Endothelial cell of umbilical vein (primary cell): ENCODE results near the gene C14orf180. TPM values are rescaled to one million over a fixed set of nuclear protein-coding genes. Genes with fewer than 3 reads are reported as not detected.

Source experiments
- BruUV-seq: library from RNA; stranded (reverse); fragments of 400-500 nt; replicated peaks from 2 replicates; lab custom pipeline; 2021; lab: Mats Ljungman, UMichigan
- CTCF ChIA-PET: fragments of 300-600, 350-600 bp; sonication (Branson Sonifier 250); formaldehyde crosslinking; loops from one replicate; lab custom pipeline; 2021; ENCODE audit warnings: antibody characterized with exemption, inconsistent platforms; lab: Charles Lee
- POLR2A ChIA-PET: fragments of 300-600, 350-600 bp; sonication (Branson Sonifier 250); formaldehyde crosslinking; loops from one replicate; lab custom pipeline; 2021; ENCODE audit warnings: antibody characterized with exemption, inconsistent platforms; lab: Charles Lee
- DNase-seq: peaks from one replicate; pipeline ENCODE4 v3.0.0-alpha.2; 2011; ENCODE audit warnings: low read depth, low spot score
- FAIRE-seq: peaks from 2 replicates; lab custom pipeline; 2011; peaks lifted over from hg19 to GRCh38; lab: Jason Lieb, UNC
- H2AFZ ChIP-seq: 2 replicates; pipeline ENCODE4 v1.6.0; 2012; ENCODE audit warnings: low read depth, low read length, control low read depth, inconsistent platforms
- H3K27ac ChIP-seq: 2 replicates; pipeline ENCODE4 v1.5.1; 2011; ENCODE audit warnings: low read depth, mild to moderate bottlenecking, control low read depth, low read length, moderate library complexity; ENCODE audit not compliant: insufficient read depth
- H3K27me3 ChIP-seq, 2 experiments: 2 replicates each; pipeline versions ENCODE4 v1.6.0 to v1.6.1; 2011; ENCODE audit warnings: low read length in 2 of 2, mixed read lengths in 1 of 2; ENCODE audit not compliant: control insufficient read depth in 2 of 2, insufficient read depth in 2 of 2
- H3K36me3 ChIP-seq, 2 experiments: 2 replicates in 1 of 2; 3 replicates in 1 of 2; pipeline ENCODE4 v1.5.1; 2011; ENCODE audit warnings: low read length in 2 of 2, mild to moderate bottlenecking in 1 of 2, moderate library complexity in 1 of 2; ENCODE audit not compliant: control insufficient read depth in 2 of 2, insufficient read depth in 2 of 2; ENCODE audit errors: extremely low read depth in 1 of 2
- H3K4me1 ChIP-seq: 3 replicates; pipeline ENCODE4 v1.5.1; 2011; ENCODE audit warnings: mild to moderate bottlenecking, low read length; ENCODE audit not compliant: control insufficient read depth, insufficient read depth; ENCODE audit errors: extremely low read depth
- H3K4me2 ChIP-seq: 2 replicates; pipeline ENCODE4 v1.6.1; 2011; ENCODE audit warnings: low read length, control low read depth, mixed read lengths; ENCODE audit not compliant: insufficient read depth
- H3K4me3 ChIP-seq, 3 experiments: fragments of 200-600 bp in 1 of 3; sonication (generic), shearing (Covaris generic) in 1 of 3; replicated peaks in 1 of 3; 2 replicates each; pipeline ENCODE4 v1.5.1; 2011 to 2016; ENCODE audit warnings: control low read depth in 3 of 3, low read length in 3 of 3, mild to moderate bottlenecking in 2 of 3, inconsistent platforms in 1 of 3, low read depth in 1 of 3, moderate library complexity in 1 of 3; ENCODE audit not compliant: insufficient read depth in 1 of 3
- H3K79me2 ChIP-seq: 2 replicates; pipeline ENCODE4 v1.6.0; 2012; ENCODE audit warnings: low read length, inconsistent platforms; ENCODE audit not compliant: control insufficient read depth, insufficient read depth
- H3K9ac ChIP-seq: replicated peaks from 2 replicates; pipeline ENCODE3; 2011; ENCODE audit warnings: low read length, control low read depth; ENCODE audit not compliant: insufficient read depth; ENCODE audit errors: extremely low read depth
- H3K9me1 ChIP-seq: replicated peaks from 3 replicates; pipeline ENCODE4 v1.6.0; 2011; ENCODE audit warnings: mild to moderate bottlenecking, low read length; ENCODE audit not compliant: control insufficient read depth, insufficient read depth; ENCODE audit errors: extremely low read depth
- H3K9me3 ChIP-seq: replicated peaks from 2 replicates; pipeline ENCODE4 v1.5.1; 2012; ENCODE audit warnings: low read length, inconsistent platforms; ENCODE audit not compliant: control insufficient read depth, insufficient read depth
- H4K20me1 ChIP-seq: replicated peaks from 2 replicates; pipeline ENCODE3; 2011; ENCODE audit warnings: mild to moderate bottlenecking, low read length; ENCODE audit not compliant: control insufficient read depth, insufficient read depth; ENCODE audit errors: extremely low read depth
- CTCF ChIP-seq, 2 donors: IDR thresholded peaks; 1 replicate in 1 of 2; 2 replicates in 1 of 2; pipeline ENCODE4 v1.5.1; 2011; ENCODE audit warnings: low read length in 2 of 2, mild to moderate bottlenecking in 2 of 2, moderate library complexity in 2 of 2, control low read depth in 1 of 2, inconsistent platforms in 1 of 2, low read depth in 1 of 2; ENCODE audit not compliant: insufficient read depth in 1 of 2; ENCODE audit errors: extremely low read depth in 1 of 2
- EZH2 ChIP-seq: IDR thresholded peaks from 2 replicates; pipeline ENCODE4 v1.6.1; 2012; ENCODE audit warnings: borderline replicate concordance, low read depth, mild to moderate bottlenecking, moderate library complexity, low read length, inconsistent platforms; ENCODE audit not compliant: severe bottlenecking
- FOS ChIP-seq: IDR thresholded peaks from 2 replicates; pipeline ENCODE4 v1.6.1; 2011; ENCODE audit warnings: mild to moderate bottlenecking, low read length, moderate library complexity, borderline replicate concordance; ENCODE audit not compliant: insufficient read depth
- GATA2 ChIP-seq: IDR thresholded peaks from 2 replicates; pipeline ENCODE4 v1.7.0; 2011; ENCODE audit warnings: low read depth, mild to moderate bottlenecking, moderate library complexity, mixed read lengths, low read length; ENCODE audit not compliant: insufficient read length, insufficient read depth
- JUN ChIP-seq: IDR thresholded peaks from 2 replicates; pipeline ENCODE4 v1.6.1; 2011; ENCODE audit warnings: borderline replicate concordance, low read depth; ENCODE audit not compliant: insufficient read length, insufficient read depth
- MYC ChIP-seq: IDR thresholded peaks from one replicate; pipeline ENCODE4 v1.6.1; 2011; ENCODE audit warnings: mild to moderate bottlenecking, low read depth, low read length
- POLR2A ChIP-seq: IDR thresholded peaks from 2 replicates; pipeline ENCODE4 v1.6.1; 2012; ENCODE audit warnings: low read depth, mild to moderate bottlenecking, control low read depth, low read length
- POLR2AphosphoS5 ChIP-seq: IDR thresholded peaks from 2 replicates; pipeline ENCODE4 v1.6.1; 2012; ENCODE audit warnings: low read depth, mild to moderate bottlenecking, control low read depth, low read length, moderate library complexity; ENCODE audit not compliant: insufficient read depth
- dilution Hi-C: fragments of 300-500 bp; cut with MboI; formaldehyde crosslinking; loops from one replicate; pipeline ENCODE4 v1.15.0; 2019; ENCODE audit warnings: low sequenced_read_pairs; ENCODE audit not compliant: extremely low pct_ligation_motif_present
- intact Hi-C: fragments of 100-400 bp; cut with micrococcal nuclease; formaldehyde crosslinking; loops from one replicate; pipeline ENCODE4 v1.10.0; 2022
- polyA plus RNA-seq, 4 experiments: library from polyadenylated mRNA; depleted of rRNA in 3 of 4; stranded (reverse) in 3 of 4; unstranded in 1 of 4; fragments of >200 nt; gene quantifications; 2 replicates each; pipeline versions ENCODE4 v1.2.1 to v1.2.3, GENCODE V29; 2011 to 2012; ENCODE audit warnings: missing spikeins in 1 of 4
- total RNA-seq: library from RNA; stranded (reverse); gene quantifications from 2 replicates; pipeline ENCODE4 v1.2.3, GENCODE V29; 2021
- TF ChIP-seq, protein P1 (sequence below): IDR thresholded peaks from 2 replicates; pipeline ENCODE4 v1.6.1; 2011; ENCODE audit not compliant: insufficient read depth, insufficient read length

The C14orf180 gene
- total and polyA plus RNA-seq, 2 donors (not counting 3 experiments of a cell fraction or from before 2014, with no cell fraction given), result not detected

- no peak overlapping the region for H2AFZ ChIP-seq
- H3K79me2 ChIP-seq, result no peaks in the 10 kb centered on the region
- intact Hi-C loops (no loop called here), dilution Hi-C loops (no loop called here)
- FAIRE-seq, result no peak
- no peak overlapping the region for H3K4me2 ChIP-seq
- no peak for TF ChIP-seq MYC
- TF ChIP-seq POLR2A, result no peak
- no peak for TF ChIP-seq EZH2
- TF ChIP-seq CTCF (IDR thresholded peaks at IDR 0.05; ENCODE audit: extremely low read depth in 1 of 2, insufficient read depth in 1 of 2, low read depth in 1 of 2, low read length in 2 of 2), result no peak
- no peak for TF ChIP-seq POLR2AphosphoS5
- H3K9ac ChIP-seq, result no peak overlapping the region
- ChIA-PET POLR2A (no interaction called here), CTCF (no interaction called here)
- H3K27ac ChIP-seq, result no peak overlapping the region
- no TSS peak for BruUV-seq
- H3K4me1 ChIP-seq, result no peaks in the 10 kb centered on the region
- no peak overlapping the region for H3K4me3 ChIP-seq
- no peaks in the 10 kb centered on the region for H4K20me1 ChIP-seq
- H3K36me3 ChIP-seq, result no peaks in the 10 kb centered on the region
- DNase-seq, result no peak
- no peaks in the 10 kb centered on the region for H3K9me1 ChIP-seq
- H3K27me3 ChIP-seq, result peaks cover 0 to 3% of the 10 kb centered on the region in 2 experiments
- no peaks in the 10 kb centered on the region for H3K9me3 ChIP-seq
These were observed 19.9 kb downstream of the C14orf180 start for GRCh38 chr14:104599446-104599845.

DNA sequence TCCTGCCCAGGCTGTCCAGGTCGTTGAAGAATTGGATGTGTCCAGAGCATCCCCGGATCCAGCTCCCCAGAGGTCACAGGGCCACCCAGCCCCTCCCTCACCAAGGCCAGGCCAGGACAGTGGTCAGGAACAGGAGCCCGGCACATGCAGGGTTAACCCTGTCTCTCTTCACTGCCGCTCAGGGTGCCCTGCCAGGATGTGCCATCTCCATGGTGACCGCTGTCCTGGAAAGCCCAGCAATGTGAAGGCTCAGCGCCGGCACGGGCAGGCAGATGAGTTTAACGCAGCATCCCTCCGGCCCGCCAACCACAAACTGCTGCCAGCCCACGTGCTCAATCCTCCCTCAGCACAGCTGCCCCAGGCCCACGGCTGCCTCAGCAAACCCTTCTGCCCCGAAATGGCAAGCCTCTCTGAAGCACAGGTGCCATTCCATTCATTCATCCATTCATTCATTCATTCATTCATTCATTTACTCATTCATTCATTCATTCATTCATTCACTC lies 20.6 kb downstream of the C14orf180 start:
- DNase-seq, result no peak
- no peaks in the 10 kb centered on the region for H4K20me1 ChIP-seq
- intact Hi-C loops, result no loop called here
- no peaks in the 10 kb centered on the region for H3K36me3 ChIP-seq
- dilution Hi-C loops, result no loop called here
- H3K4me2 ChIP-seq, result no peak overlapping the region
- no peak overlapping the region for H3K27ac ChIP-seq
- no peaks in the 10 kb centered on the region for H3K79me2 ChIP-seq
- POLR2A ChIA-PET, result no interaction called here
- H3K27me3 ChIP-seq, result peaks cover 0 to 3% of the 10 kb centered on the region in 2 experiments
- no peak overlapping the region for H3K9ac ChIP-seq
- no TSS peak for BruUV-seq
- H3K4me1 ChIP-seq, result no peaks in the 10 kb centered on the region
- H3K9me1 ChIP-seq, result no peaks in the 10 kb centered on the region
- TF ChIP-seq, protein P1, sequence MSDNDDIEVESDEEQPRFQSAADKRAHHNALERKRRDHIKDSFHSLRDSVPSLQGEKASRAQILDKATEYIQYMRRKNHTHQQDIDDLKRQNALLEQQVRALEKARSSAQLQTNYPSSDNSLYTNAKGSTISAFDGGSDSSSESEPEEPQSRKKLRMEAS, result no peak
- no peak for TF ChIP-seq CTCF (IDR thresholded peaks at IDR 0.05; ENCODE audit: extremely low read depth in 1 of 2, insufficient read depth in 1 of 2, low read depth in 1 of 2, low read length in 2 of 2)
- TF ChIP-seq GATA2, result no peak
- TF ChIP-seq JUN, result no peak
- no peak for TF ChIP-seq POLR2AphosphoS5
- no peak for TF ChIP-seq FOS
- no peak for FAIRE-seq
- H3K9me3 ChIP-seq, result no peaks in the 10 kb centered on the region
- CTCF ChIA-PET, result no interaction called here
- H3K4me3 ChIP-seq, result no peak overlapping the region
- no peak overlapping the region for H2AFZ ChIP-seq
